Esophagus muscularis mucosa (tissue), 4 donors: ENCODE measurements around the gene PRMT5. TPM values are rescaled to one million over a fixed set of nuclear protein-coding genes. Genes with fewer than 3 reads are reported as not detected.
"Not testable (repeated sequence)": the region's sequence is repeated elsewhere in the genome, so short reads cannot be mapped to it uniquely, and the experiment has no call there.

Experiments
- DNase-seq: peaks from one replicate; pipeline ENCODE4 v3.0.0-alpha.2; 2017; ENCODE audit errors: extremely low spot score
- H3K27ac ChIP-seq, 4 donors: fragments of 200-600 bp; sonication (generic); replicated peaks in 1 of 4; 1 replicate in 3 of 4; 2 replicates in 1 of 4; pipeline ENCODE4 v1.5.1; 2016 to 2019; ENCODE audit warnings: mild to moderate bottlenecking in 1 of 4
- H3K27me3 ChIP-seq, 4 donors: fragments of 200-600 bp; sonication (generic); one replicate each; pipeline versions ENCODE4 v1.5.1 to v1.6.0; 2016 to 2019
- H3K36me3 ChIP-seq, 4 donors: fragments of 200-600 bp; sonication (generic); one replicate each; pipeline ENCODE4 v1.5.1; 2016 to 2019
- H3K4me1 ChIP-seq, 4 donors: fragments of 200-600 bp; sonication (generic); one replicate each; pipeline ENCODE4 v1.5.1; 2016 to 2019
- H3K4me3 ChIP-seq, 4 donors: fragments of 200-600 bp; sonication (generic); 1 replicate in 2 of 4; 2 replicates in 2 of 4; pipeline ENCODE4 v1.5.1; 2016 to 2019; ENCODE audit warnings: mild to moderate bottlenecking in 4 of 4, moderate library complexity in 1 of 4
- H3K9me3 ChIP-seq, 4 donors: fragments of 200-600 bp; sonication (generic); 1 replicate in 3 of 4; 2 replicates in 1 of 4; pipeline ENCODE4 v1.5.1; 2016 to 2019
- CTCF ChIP-seq, 3 experiments: fragments of 200-600 bp in 2 of 3; fragments of 450-650 bp in 1 of 3; sonication (generic) in 2 of 3; IDR thresholded peaks; one replicate each; pipeline ENCODE4 v1.5.1; 2017 to 2019; ENCODE audit warnings: antibody characterized with exemption in 3 of 3, mild to moderate bottlenecking in 2 of 3, moderate library complexity in 1 of 3
- EP300 ChIP-seq: sonication (generic); formaldehyde crosslinking; IDR thresholded peaks from one replicate; pipeline ENCODE4 v1.6.1; 2017; ENCODE audit warnings: antibody characterized with exemption
- POLR2A ChIP-seq: fragments of 450-650 bp; IDR thresholded peaks from one replicate; pipeline ENCODE4 v1.6.1; 2017; ENCODE audit warnings: antibody characterized with exemption, moderate library complexity, mild to moderate bottlenecking, low read depth
- POLR2AphosphoS5 ChIP-seq, 2 donors: sonication (generic); formaldehyde crosslinking; IDR thresholded peaks; one replicate each; pipeline ENCODE4 v1.6.1; 2017; ENCODE audit warnings: antibody characterized with exemption in 2 of 2
- WGBS: methylation state at CpG from one replicate; pipeline ENCODE4 v1.1.5; 2018; 5-methylcytosine and 5-hydroxymethylcytosine counted together
- intact Hi-C: fragments of 100-400 bp; cut with DNase I; formaldehyde crosslinking; loops from one replicate; pipeline ENCODE4 v1.15.1; 2023
- total RNA-seq, 4 donors: library from RNA; depleted of rRNA; stranded (reverse); fragments of >200 nt; gene quantifications; one replicate each; pipeline versions ENCODE4 v1.1.0 to v1.2.1, GENCODE V29; 2016

PRMT5 gene
- total RNA-seq, 4 donors from 2014 or later = 35.5 to 51.0 (median 44.8) TPM

GRCh38 chr14:22952418-22952817, 23.2 kb upstream of the PRMT5 start:
- WGBS = 100% methylated on average over 1 of the region's 1 CpG
- no peak for TF ChIP-seq CTCF (IDR thresholded peaks at IDR 0.05)
- TF ChIP-seq POLR2A = no peak
- TF ChIP-seq POLR2AphosphoS5 (IDR thresholded peaks at IDR 0.05) = no peak
- TF ChIP-seq EP300 = no peak
- H3K4me1 ChIP-seq = peaks cover 12 to 21% (median 16%) of the 10 kb centered on the region in 4 donors
- no peak for DNase-seq
- H3K27ac ChIP-seq = no peak overlapping the region
- H3K27me3 ChIP-seq = no peaks in the 10 kb centered on the region
- H3K4me3 ChIP-seq = no peak overlapping the region
- H3K9me3 ChIP-seq = no peaks in the 10 kb centered on the region
- intact Hi-C loops = no loop called here
- H3K36me3 ChIP-seq = peaks cover 4 to 59% (median 51%) of the 10 kb centered on the region in 4 donors

- intact Hi-C loops, H3K4me3 ChIP-seq, H3K27me3 ChIP-seq, DNase-seq, H3K9me3 ChIP-seq, H3K27ac ChIP-seq: not testable (repeated sequence)
- Histone ChIP-seq H3K4me1 (peaks cover 10 to 16% (median 13%) of the 10 kb centered on the region in 4 donors), H3K36me3 (peaks cover 10 to 66% (median 57%) of the 10 kb centered on the region in 4 donors)
- 84% methylated on average over 8 of the region's 8 CpGs for WGBS
Observed at GRCh38 chr14:22951795-22952194, 22.6 kb upstream of the PRMT5 start.

GRCh38 chr14:22945642-22946041, 16.5 kb upstream of the PRMT5 start:
- no peak for TF ChIP-seq POLR2A
- TF ChIP-seq POLR2AphosphoS5 (IDR thresholded peaks at IDR 0.05) = no peak
- no peak for TF ChIP-seq CTCF (IDR thresholded peaks at IDR 0.05)

GRCh38 chr14:22939684-22940083, 10.5 kb upstream of the PRMT5 start:
- Histone ChIP-seq H3K9me3 (no peaks in the 10 kb centered on the region), H3K36me3 (peaks cover 0 to 35% (median 16%) of the 10 kb centered on the region in 4 donors), H3K4me3 (no peak overlapping the region), H3K27me3 (no peaks in the 10 kb centered on the region), H3K27ac (no peak overlapping the region), H3K4me1 (no peaks in the 10 kb centered on the region)
- no peak for TF ChIP-seq POLR2AphosphoS5 (IDR thresholded peaks at IDR 0.05)
- TF ChIP-seq CTCF (IDR thresholded peaks at IDR 0.05) = no peak
- TF ChIP-seq EP300 = no peak
- no peak for TF ChIP-seq POLR2A
- 92% methylated on average over 4 of the region's 4 CpGs for WGBS
- intact Hi-C loops = no loop called here
- no peak for DNase-seq

More at GRCh38 chr14:22945642-22946041, 16.5 kb upstream of the PRMT5 start:
- no peak overlapping the region for H3K4me3 ChIP-seq
- intact Hi-C loops = no loop called here
- WGBS = 93% methylated on average over 3 of the region's 3 CpGs
- no peaks in the 10 kb centered on the region for H3K4me1 ChIP-seq
- H3K9me3 ChIP-seq = no peaks in the 10 kb centered on the region
- H3K27ac ChIP-seq = no peak overlapping the region
- H3K36me3 ChIP-seq = peaks cover 24 to 79% (median 56%) of the 10 kb centered on the region in 4 donors
- H3K27me3 ChIP-seq = no peaks in the 10 kb centered on the region
- no peak for DNase-seq

- Histone ChIP-seq H3K4me1 (peaks cover 0 to 9% (median 8%) of the 10 kb centered on the region in 4 donors), H3K36me3 (peaks cover 0 to 12% (median 4%) of the 10 kb centered on the region in 4 donors), H3K27ac (no peak overlapping the region), H3K4me3 (no peak overlapping the region), H3K9me3 (no peaks in the 10 kb centered on the region), H3K27me3 (no peaks in the 10 kb centered on the region)
- intact Hi-C loops = no loop called here
- no peak for TF ChIP-seq POLR2AphosphoS5 (IDR thresholded peaks at IDR 0.05)
- no peak for TF ChIP-seq CTCF (IDR thresholded peaks at IDR 0.05)
- TF ChIP-seq EP300 = no peak
- no peak for TF ChIP-seq POLR2A
- no peak for DNase-seq
- 88% methylated on average over 1 of the region's 1 CpG for WGBS
Observed at GRCh38 chr14:22935156-22935555, 6.0 kb upstream of the PRMT5 start.
